Thoracic aorta (tissue), 2 donors: ENCODE results near the gene PLSCR2. TPM values are rescaled to one million over a fixed set of nuclear protein-coding genes. Genes with fewer than 3 reads are reported as not detected.
"Not testable (repeated sequence)": the region's sequence is repeated elsewhere in the genome, so short reads cannot be mapped to it uniquely, and the experiment has no call there.

Experiments
- ATAC-seq: fragments of 150-250 bp; one replicate; pipeline ENCODE4 v1.8.0; 2017; ENCODE audit warnings: low read depth; ENCODE audit not compliant: insufficient number of reproducible peaks, low FRiP score
- DNase-seq: peaks from one replicate; pipeline ENCODE4 v3.0.0-alpha.2; 2020; ENCODE audit warnings: low spot score
- H3K27ac ChIP-seq, 2 donors: fragments of 200-600 bp; sonication (generic); 1 replicate in 1 of 2; 2 replicates in 1 of 2; pipeline ENCODE4 v1.5.1; 2016; ENCODE audit warnings: mild to moderate bottlenecking in 2 of 2, moderate library complexity in 2 of 2
- H3K27me3 ChIP-seq: fragments of 200-600 bp; sonication (generic); replicated peaks from 2 replicates; pipeline ENCODE4 v1.6.0; 2016; ENCODE audit warnings: mild to moderate bottlenecking; ENCODE audit not compliant: insufficient read depth
- H3K36me3 ChIP-seq: fragments of 200-600 bp; sonication (generic); one replicate; pipeline ENCODE4 v1.5.1; 2016
- H3K4me1 ChIP-seq, 2 donors: fragments of 200-600 bp; sonication (generic); 1 replicate in 1 of 2; 2 replicates in 1 of 2; pipeline versions ENCODE4 v1.5.1 to v1.6.0; 2016; ENCODE audit warnings: low read depth in 2 of 2, mild to moderate bottlenecking in 1 of 2; ENCODE audit not compliant: control insufficient read depth in 1 of 2
- H3K4me3 ChIP-seq: fragments of 200-600 bp; sonication (generic); 2 replicates; pipeline ENCODE4 v1.5.1; 2016; ENCODE audit warnings: mild to moderate bottlenecking
- H3K9me3 ChIP-seq: fragments of 200-600 bp; sonication (generic); 2 replicates; pipeline ENCODE4 v1.5.1; 2016
- CTCF ChIP-seq: fragments of 200-600 bp; sonication (generic); IDR thresholded peaks from one replicate; pipeline ENCODE4 v1.5.1; 2019; ENCODE audit warnings: antibody characterized with exemption
- total RNA-seq, 2 donors: library from RNA; depleted of rRNA; stranded (reverse); fragments of >200 nt; gene quantifications; one replicate each; pipeline versions ENCODE4 v1.1.0 to v1.2.3, GENCODE V29; 2016

PLSCR2 gene
- total RNA-seq, 2 donors from 2014 or later = 2.9 TPM; not detected in 1

- DNase-seq (no peak), ATAC-seq (no peak)
- Histone ChIP-seq H3K4me3 (no peak overlapping the region), H3K4me1 (no peaks in the 10 kb centered on the region), H3K36me3 (no peaks in the 10 kb centered on the region), H3K27ac (no peak overlapping the region), H3K27me3 (no peaks in the 10 kb centered on the region), H3K9me3 (peaks cover 7% of the 10 kb centered on the region)
- no peak for TF ChIP-seq CTCF
Measured at GRCh38 chr3:146449076-146449475, 20.3 kb downstream of the PLSCR2 start.

- H3K36me3 ChIP-seq = no peaks in the 10 kb centered on the region
- no peak for TF ChIP-seq CTCF
- no peak for ATAC-seq
- H3K27ac ChIP-seq = no peak overlapping the region
- no peaks in the 10 kb centered on the region for H3K27me3 ChIP-seq
- H3K4me1 ChIP-seq = no peaks in the 10 kb centered on the region
- H3K9me3 ChIP-seq = peaks cover 7% of the 10 kb centered on the region
- H3K4me3 ChIP-seq = no peak overlapping the region
- no peak for DNase-seq
Measured at GRCh38 chr3:146446026-146446425, 23.3 kb downstream of the PLSCR2 start.

GRCh38 chr3:146440310-146440709 is 29.1 kb downstream of the PLSCR2 start:
- H3K27me3 ChIP-seq, H3K27ac ChIP-seq, H3K9me3 ChIP-seq, ATAC-seq, H3K36me3 ChIP-seq, H3K4me1 ChIP-seq, H3K4me3 ChIP-seq, DNase-seq: not testable (repeated sequence)

GRCh38 chr3:146432066-146432465 is 37.3 kb downstream of the PLSCR2 start:
- DNase-seq (no peak), ATAC-seq (no peak)
- H3K27me3 ChIP-seq = no peaks in the 10 kb centered on the region
- TF ChIP-seq CTCF = no peak
- no peaks in the 10 kb centered on the region for H3K4me1 ChIP-seq
- H3K9me3 ChIP-seq = no peaks in the 10 kb centered on the region
- no peak overlapping the region for H3K27ac ChIP-seq
- H3K36me3 ChIP-seq = no peaks in the 10 kb centered on the region
- no peak overlapping the region for H3K4me3 ChIP-seq

GRCh38 chr3:146431240-146431639 is 38.1 kb downstream of the PLSCR2 start:
- no peaks in the 10 kb centered on the region for H3K27me3 ChIP-seq
- no peaks in the 10 kb centered on the region for H3K4me1 ChIP-seq
- no peak overlapping the region for H3K4me3 ChIP-seq
- no peaks in the 10 kb centered on the region for H3K9me3 ChIP-seq
- no peaks in the 10 kb centered on the region for H3K36me3 ChIP-seq
- H3K27ac ChIP-seq = no peak overlapping the region
- ATAC-seq (no peak), DNase-seq (no peak)
- TF ChIP-seq CTCF = no peak

GRCh38 chr3:146425341-146425740 is 44.0 kb downstream of the PLSCR2 start:
- no peak for ATAC-seq
- no peaks in the 10 kb centered on the region for H3K9me3 ChIP-seq
- no peak for TF ChIP-seq CTCF
- H3K4me1 ChIP-seq = no peaks in the 10 kb centered on the region
- no peaks in the 10 kb centered on the region for H3K36me3 ChIP-seq
- no peak overlapping the region for H3K27ac ChIP-seq
- no peak overlapping the region for H3K4me3 ChIP-seq
- H3K27me3 ChIP-seq = no peaks in the 10 kb centered on the region
- no peak for DNase-seq
